H9 (cell line): ENCODE measurements around the gene PHF11. TPM values are rescaled to one million over a fixed set of nuclear protein-coding genes. Genes with fewer than 3 reads are reported as not detected.

Experiments
- DNase-seq: peaks from one replicate; pipeline ENCODE4 v3.0.0-alpha.2; 2017
- H2AFZ ChIP-seq: one replicate; pipeline ENCODE4 v1.6.1; 2013; ENCODE audit warnings: mild to moderate bottlenecking, low read length, control low read depth, moderate library complexity
- H2AK5ac ChIP-seq: 2 replicates; pipeline ENCODE4 v1.6.1; 2013; ENCODE audit warnings: low read length, control low read depth, mixed read lengths; ENCODE audit not compliant: insufficient read length
- H2BK120ac ChIP-seq: one replicate; pipeline ENCODE4 v1.6.1; 2013; ENCODE audit warnings: low read depth, mild to moderate bottlenecking, low read length, control low read depth, inconsistent platforms; ENCODE audit not compliant: poor library complexity, severe bottlenecking
- H2BK12ac ChIP-seq: 2 replicates; pipeline ENCODE4 v1.6.1; 2013; ENCODE audit warnings: low read length, control low read depth, mixed read lengths, low read depth; ENCODE audit not compliant: insufficient read length
- H2BK15ac ChIP-seq: 2 replicates; pipeline ENCODE4 v1.6.1; 2013; ENCODE audit warnings: low read depth, low read length, control low read depth
- H2BK20ac ChIP-seq: one replicate; pipeline ENCODE4 v1.6.1; 2013; ENCODE audit warnings: low read depth, mild to moderate bottlenecking, low read length, control low read depth, inconsistent platforms; ENCODE audit not compliant: poor library complexity, severe bottlenecking
- H2BK5ac ChIP-seq: 2 replicates; pipeline ENCODE4 v1.6.1; 2013; ENCODE audit warnings: low read length, control low read depth, mixed read lengths; ENCODE audit not compliant: insufficient read length
- H3K14ac ChIP-seq: 2 replicates; pipeline ENCODE4 v1.6.1; 2013; ENCODE audit warnings: low read length, control low read depth; ENCODE audit not compliant: insufficient read depth
- H3K18ac ChIP-seq: 2 replicates; pipeline ENCODE4 v1.6.1; 2013; ENCODE audit warnings: low read depth, mild to moderate bottlenecking, mixed read lengths, low read length, control low read depth; ENCODE audit not compliant: insufficient read length
- H3K23ac ChIP-seq: 2 replicates; pipeline ENCODE4 v1.6.1; 2013; ENCODE audit warnings: low read length, control low read depth, mixed read lengths, low read depth; ENCODE audit not compliant: insufficient read length
- H3K23me2 ChIP-seq: 2 replicates; pipeline ENCODE4 v1.6.1; 2013; ENCODE audit warnings: low read depth, mild to moderate bottlenecking, mixed read lengths, low read length, control low read depth; ENCODE audit not compliant: insufficient read length, poor library complexity, severe bottlenecking
- H3K27ac ChIP-seq: 2 replicates; pipeline ENCODE4 v1.5.1; 2013; ENCODE audit warnings: low read length, control low read depth, mixed read lengths, low read depth; ENCODE audit not compliant: insufficient read length
- H3K27me3 ChIP-seq: 2 replicates; pipeline ENCODE4 v1.6.1; 2013; ENCODE audit warnings: low read length, control low read depth, inconsistent platforms; ENCODE audit not compliant: insufficient read depth
- H3K4ac ChIP-seq: 2 replicates; pipeline ENCODE4 v1.6.1; 2013; ENCODE audit warnings: low read depth, mild to moderate bottlenecking, control low read depth, inconsistent platforms, low read length, moderate library complexity
- H3K4me1 ChIP-seq: 2 replicates; pipeline ENCODE4 v1.6.1; 2013; ENCODE audit warnings: low read length, control low read depth, inconsistent platforms; ENCODE audit not compliant: insufficient read depth
- H3K4me2 ChIP-seq: 2 replicates; pipeline ENCODE4 v1.6.1; 2013; ENCODE audit warnings: low read length, control low read depth, mixed read lengths; ENCODE audit not compliant: insufficient read length, insufficient read depth
- H3K56ac ChIP-seq: 2 replicates; pipeline ENCODE4 v1.6.1; 2013; ENCODE audit warnings: low read depth, mild to moderate bottlenecking, mixed read lengths, low read length, control low read depth; ENCODE audit not compliant: insufficient read length
- H3K79me1 ChIP-seq: 2 replicates; pipeline ENCODE4 v1.6.1; 2013; ENCODE audit warnings: low read depth, mild to moderate bottlenecking, moderate library complexity, low read length, control low read depth, inconsistent platforms; ENCODE audit not compliant: insufficient read depth, poor library complexity, severe bottlenecking
- H3K79me2 ChIP-seq: 2 replicates; pipeline ENCODE4 v1.6.1; 2013; ENCODE audit warnings: low read length, control low read depth, inconsistent platforms; ENCODE audit not compliant: insufficient read depth
- H3K9ac ChIP-seq: 2 replicates; pipeline ENCODE4 v1.6.1; 2013; ENCODE audit warnings: low read length, control low read depth, mixed read lengths; ENCODE audit not compliant: insufficient read length; ENCODE audit errors: extremely low read depth
- H3K9me3 ChIP-seq: one replicate; pipeline ENCODE4 v1.6.1; 2013; ENCODE audit warnings: low read depth, low read length, inconsistent platforms; ENCODE audit not compliant: control insufficient read depth
- H3T11ph ChIP-seq: one replicate; pipeline ENCODE4 v1.6.1; 2013; ENCODE audit warnings: mild to moderate bottlenecking, low read length, control low read depth, inconsistent platforms
- H4K20me1 ChIP-seq: one replicate; pipeline ENCODE4 v1.6.1; 2013; ENCODE audit not compliant: control insufficient read depth, insufficient read length, insufficient read depth
- H4K5ac ChIP-seq: 2 replicates; pipeline ENCODE4 v1.6.1; 2013; ENCODE audit warnings: low read depth, mild to moderate bottlenecking, mixed read lengths, low read length, control low read depth; ENCODE audit not compliant: insufficient read length
- H4K8ac ChIP-seq: replicated peaks from 2 replicates; pipeline ENCODE4 v1.6.1; 2013; ENCODE audit warnings: low read length, control low read depth, mixed read lengths, low read depth; ENCODE audit not compliant: insufficient read length
- H4K91ac ChIP-seq: 2 replicates; pipeline ENCODE4 v1.6.1; 2013; ENCODE audit warnings: low read depth, mild to moderate bottlenecking, moderate library complexity, mixed read lengths, low read length, control low read depth; ENCODE audit not compliant: insufficient read length
- H3K27ac Mint-ChIP-seq, 3 experiments: 2 replicates in 2 of 3; 3 replicates in 1 of 3; pipeline ENCODE4 v1.8.0; 2020 to 2021; ENCODE audit warnings: mixed read lengths in 3 of 3, mild to moderate bottlenecking in 1 of 3, moderate library complexity in 1 of 3
- H3K27me3 Mint-ChIP-seq: 2 replicates; pipeline ENCODE4 v1.8.0; 2021; ENCODE audit warnings: low read depth, mild to moderate bottlenecking, moderate library complexity, mixed read lengths
- H3K36me3 Mint-ChIP-seq, 3 experiments: 2 replicates in 2 of 3; 3 replicates in 1 of 3; pipeline ENCODE4 v1.8.0; 2020 to 2021; ENCODE audit warnings: low read depth in 3 of 3, mixed read lengths in 3 of 3; ENCODE audit not compliant: insufficient read depth in 1 of 3
- H3K4me1 Mint-ChIP-seq, 2 experiments: 2 replicates each; pipeline ENCODE4 v1.8.0; 2020; ENCODE audit warnings: mixed read lengths in 2 of 2
- H3K4me3 Mint-ChIP-seq, 2 experiments: 2 replicates in 1 of 2; 3 replicates in 1 of 2; pipeline ENCODE4 v1.8.0; 2020 to 2021; ENCODE audit warnings: mild to moderate bottlenecking in 2 of 2, mixed read lengths in 2 of 2, moderate library complexity in 1 of 2
- H3K9me3 Mint-ChIP-seq, 2 experiments: 2 replicates in 1 of 2; 3 replicates in 1 of 2; pipeline ENCODE4 v1.8.0; 2020; ENCODE audit warnings: mild to moderate bottlenecking in 2 of 2, mixed read lengths in 2 of 2, moderate library complexity in 1 of 2
- CTCF ChIP-seq: fragments of 200-600 bp; sonication (generic); conservative IDR thresholded peaks from 3 replicates; pipeline ENCODE4 v1.8.0; 2021; ENCODE audit warnings: antibody characterized with exemption, mild to moderate bottlenecking
- WGBS: extraction: QIAGEN DNeasy Blood & Tissue Kit; methylation state at CpG from one replicate; pipeline ENCODE4 v1.1.7; 2013; ENCODE audit warnings: missing lambda C conversion rate, low lambda C conversion rate, mixed read lengths; ENCODE audit not compliant: insufficient read length; ENCODE audit errors: extremely low coverage; 5-methylcytosine and 5-hydroxymethylcytosine counted together
- total RNA-seq: library from RNA; stranded (reverse); gene quantifications from 2 replicates; pipeline ENCODE4 v1.2.1, GENCODE V29; 2021

PHF11 gene
- total RNA-seq, 1 experiment from 2014 or later: 13.5 TPM

GRCh38 chr13:49457221-49457620 lies 38.5 kb upstream of the PHF11 start:
- Mint-ChIP-seq H3K36me3 (peaks cover 10 to 18% (median 17%) of the 10 kb centered on the region in 3 experiments; a peak in 6 of 7 replicates), H3K4me3 (no peak overlapping the region), H3K27me3 (no peaks in the 10 kb centered on the region), H3K27ac (no peak overlapping the region), H3K9me3 (peaks cover 10 to 11% of the 10 kb centered on the region in 2 experiments; a peak in 4 of 5 replicates), H3K4me1 (no peaks in the 10 kb centered on the region)
- H4K5ac ChIP-seq: no peak overlapping the region
- no peak overlapping the region for H3K27ac ChIP-seq
- H3K4me2 ChIP-seq: no peak overlapping the region
- H3K4ac ChIP-seq: no peak overlapping the region
- H2BK5ac ChIP-seq: no peak overlapping the region
- H3K9me3 ChIP-seq: peaks cover 9% of the 10 kb centered on the region
- TF ChIP-seq CTCF: no peak
- H3K79me2 ChIP-seq: no peaks in the 10 kb centered on the region
- no peak overlapping the region for H2BK20ac ChIP-seq
- no peaks in the 10 kb centered on the region for H3K79me1 ChIP-seq
- no peak overlapping the region for H2BK120ac ChIP-seq
- no peak overlapping the region for H2AK5ac ChIP-seq
- no peak overlapping the region for H4K91ac ChIP-seq
- H3K18ac ChIP-seq: no peak overlapping the region
- H3K4me1 ChIP-seq: no peaks in the 10 kb centered on the region
- H3K23ac ChIP-seq: no peak overlapping the region
- H2BK15ac ChIP-seq: no peak overlapping the region
- no peak overlapping the region for H3K9ac ChIP-seq
- H3K23me2 ChIP-seq: no peaks in the 10 kb centered on the region
- no peak overlapping the region for H2BK12ac ChIP-seq
- H2AFZ ChIP-seq: no peak overlapping the region
- no peak overlapping the region for H3K14ac ChIP-seq
- WGBS: no CpG with 5 or more reads among the region's 7 CpGs
- no peak overlapping the region for H4K8ac ChIP-seq
- no peaks in the 10 kb centered on the region for H4K20me1 ChIP-seq
- H3K27me3 ChIP-seq: no peaks in the 10 kb centered on the region
- no peak overlapping the region for H3T11ph ChIP-seq
- H3K56ac ChIP-seq: no peak overlapping the region
- DNase-seq: no peak
